Measurements from ENCODE around the gene QSOX2. TPM values are rescaled to one million over a fixed set of nuclear protein-coding genes. Genes with fewer than 3 reads are reported as not detected.

The QSOX2 gene
- total RNA-seq, 4 donors from 2014 or later = 5.6 to 18.5 (median 6.6) TPM

DNA sequence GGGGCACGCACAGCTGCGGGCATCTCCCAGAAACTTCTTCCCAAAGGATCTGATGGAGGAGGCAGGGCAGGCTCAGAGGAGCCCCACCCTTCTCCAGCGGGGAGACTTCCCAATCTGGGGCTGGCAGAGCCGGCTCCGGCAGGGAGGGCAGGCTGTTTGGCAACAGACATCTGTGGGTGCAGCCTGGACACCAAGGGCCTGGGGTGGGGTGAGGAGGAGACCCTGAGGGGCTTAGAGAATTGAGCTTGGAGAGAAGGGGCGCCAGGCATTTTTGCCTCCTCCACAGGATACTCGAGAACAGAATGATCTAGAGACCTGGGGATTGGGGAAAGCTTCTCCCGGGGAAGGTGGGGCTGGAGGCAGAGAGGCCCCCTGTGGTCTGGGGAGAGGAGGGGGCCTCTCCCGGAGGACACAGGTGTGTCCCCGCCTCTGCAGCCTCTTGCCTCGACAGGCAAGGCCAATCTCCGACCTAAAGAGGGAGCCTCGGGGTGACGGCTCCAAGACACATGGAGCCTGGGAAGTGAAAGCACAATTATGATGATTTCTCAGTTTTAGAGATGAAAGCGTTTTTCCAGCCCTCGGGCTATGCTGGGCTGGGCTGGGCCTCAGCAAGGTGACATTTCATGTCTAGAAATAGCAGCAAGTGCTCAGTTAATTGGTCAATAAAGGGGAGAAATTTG, 49.1 kb downstream of the QSOX2 start:
- DNase-seq (ENCODE audit: low spot score) (no peak), ATAC-seq (ENCODE audit: low FRiP score) (no peak)
- TF ChIP-seq, protein P1, sequence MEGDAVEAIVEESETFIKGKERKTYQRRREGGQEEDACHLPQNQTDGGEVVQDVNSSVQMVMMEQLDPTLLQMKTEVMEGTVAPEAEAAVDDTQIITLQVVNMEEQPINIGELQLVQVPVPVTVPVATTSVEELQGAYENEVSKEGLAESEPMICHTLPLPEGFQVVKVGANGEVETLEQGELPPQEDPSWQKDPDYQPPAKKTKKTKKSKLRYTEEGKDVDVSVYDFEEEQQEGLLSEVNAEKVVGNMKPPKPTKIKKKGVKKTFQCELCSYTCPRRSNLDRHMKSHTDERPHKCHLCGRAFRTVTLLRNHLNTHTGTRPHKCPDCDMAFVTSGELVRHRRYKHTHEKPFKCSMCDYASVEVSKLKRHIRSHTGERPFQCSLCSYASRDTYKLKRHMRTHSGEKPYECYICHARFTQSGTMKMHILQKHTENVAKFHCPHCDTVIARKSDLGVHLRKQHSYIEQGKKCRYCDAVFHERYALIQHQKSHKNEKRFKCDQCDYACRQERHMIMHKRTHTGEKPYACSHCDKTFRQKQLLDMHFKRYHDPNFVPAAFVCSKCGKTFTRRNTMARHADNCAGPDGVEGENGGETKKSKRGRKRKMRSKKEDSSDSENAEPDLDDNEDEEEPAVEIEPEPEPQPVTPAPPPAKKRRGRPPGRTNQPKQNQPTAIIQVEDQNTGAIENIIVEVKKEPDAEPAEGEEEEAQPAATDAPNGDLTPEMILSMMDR (IDR thresholded peaks at IDR 0.05) = no peak

DNA sequence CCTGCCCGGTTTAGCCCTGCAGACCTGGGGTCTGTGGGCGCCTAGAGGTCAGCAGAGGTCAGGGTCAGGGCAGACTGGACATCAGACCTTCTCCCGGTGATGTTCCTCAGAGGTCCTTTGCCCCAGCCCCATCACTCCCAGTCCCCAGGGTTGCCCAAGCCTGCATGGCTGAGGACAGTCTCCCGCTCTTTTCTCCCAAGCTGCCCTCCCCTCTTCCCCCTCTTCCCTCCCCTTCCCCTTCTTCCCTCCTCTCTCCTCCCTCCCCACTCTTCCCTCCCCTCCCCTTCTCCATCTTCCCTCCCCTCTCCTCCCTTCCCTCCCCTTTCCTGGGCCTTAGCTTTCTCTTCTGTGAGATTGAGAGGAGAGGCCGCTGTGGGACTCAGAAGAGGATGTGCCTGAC, 51.1 kb downstream of the QSOX2 start:
- no peak for ATAC-seq (ENCODE audit: low FRiP score)
- DNase-seq (ENCODE audit: low spot score) = no peak
- TF ChIP-seq, protein P1 (IDR thresholded peaks at IDR 0.05) = no peak

DNA sequence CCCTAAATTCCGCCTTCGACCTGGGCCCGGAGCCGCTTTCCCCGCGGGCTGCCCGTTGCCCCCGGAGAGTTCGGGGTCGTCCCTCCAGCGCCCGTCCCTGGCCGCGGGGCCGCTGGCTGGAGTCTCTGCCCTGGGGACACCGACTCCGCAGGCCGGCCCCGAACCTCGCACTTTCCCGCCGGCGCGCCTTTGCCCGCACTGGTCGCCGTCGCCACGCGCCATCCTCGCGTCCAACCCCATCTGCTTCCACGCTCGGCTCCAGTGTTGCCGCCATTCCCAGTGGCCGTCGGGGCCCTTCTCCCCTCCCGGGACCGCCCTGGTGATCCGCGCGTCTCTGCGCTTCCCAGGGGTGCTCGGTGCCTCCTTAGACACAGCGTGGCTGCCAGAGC, 51.7 kb downstream of the QSOX2 start:
- DNase-seq (ENCODE audit: low spot score) = no peak
- TF ChIP-seq, protein P1 (IDR thresholded peaks at IDR 0.05) = no peak
- no peak for ATAC-seq (ENCODE audit: low FRiP score)

DNA sequence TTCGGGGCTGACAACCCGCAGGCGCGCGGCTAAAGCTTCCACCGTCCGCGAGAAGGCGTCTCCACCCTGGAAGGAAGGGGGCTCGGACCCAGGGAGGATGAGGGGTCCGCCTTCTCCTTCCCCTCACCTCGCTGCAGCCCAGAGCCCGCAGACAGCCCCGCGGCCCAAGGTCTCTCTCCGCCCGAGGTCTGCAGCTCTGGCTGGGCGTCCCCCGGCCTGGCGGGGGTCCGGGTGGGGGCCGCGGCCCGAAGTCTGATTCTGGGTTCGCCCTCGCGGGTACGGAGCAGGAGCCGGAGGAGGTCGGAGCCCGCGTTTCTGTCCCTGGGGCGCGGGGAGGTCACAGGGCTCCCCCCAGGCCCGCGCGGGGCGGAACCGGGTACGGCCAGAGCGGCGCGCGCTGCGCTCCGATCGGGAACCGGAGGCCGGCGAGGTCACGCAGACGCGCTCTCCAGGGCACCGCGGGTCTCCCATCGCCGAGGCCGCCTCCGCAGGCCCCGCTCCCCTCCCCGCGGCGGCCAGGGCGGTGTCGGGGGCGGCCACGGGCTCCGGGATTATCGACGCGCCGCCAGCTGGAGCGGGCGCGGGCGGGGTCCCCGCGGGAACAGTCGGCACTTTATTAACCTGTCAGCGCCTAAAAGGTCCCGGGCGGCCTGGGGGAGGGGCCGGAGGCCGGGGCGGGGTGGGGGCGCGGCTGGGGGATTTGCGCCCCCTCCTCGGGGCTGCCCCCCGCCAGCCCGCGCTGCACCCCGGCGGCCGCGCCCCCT, 52.3 kb downstream of the QSOX2 start:
- DNase-seq (ENCODE audit: low spot score) (no peak), ATAC-seq (ENCODE audit: low FRiP score) (no peak)
- TF ChIP-seq, protein P1 (IDR thresholded peaks at IDR 0.05) = no peak

DNA sequence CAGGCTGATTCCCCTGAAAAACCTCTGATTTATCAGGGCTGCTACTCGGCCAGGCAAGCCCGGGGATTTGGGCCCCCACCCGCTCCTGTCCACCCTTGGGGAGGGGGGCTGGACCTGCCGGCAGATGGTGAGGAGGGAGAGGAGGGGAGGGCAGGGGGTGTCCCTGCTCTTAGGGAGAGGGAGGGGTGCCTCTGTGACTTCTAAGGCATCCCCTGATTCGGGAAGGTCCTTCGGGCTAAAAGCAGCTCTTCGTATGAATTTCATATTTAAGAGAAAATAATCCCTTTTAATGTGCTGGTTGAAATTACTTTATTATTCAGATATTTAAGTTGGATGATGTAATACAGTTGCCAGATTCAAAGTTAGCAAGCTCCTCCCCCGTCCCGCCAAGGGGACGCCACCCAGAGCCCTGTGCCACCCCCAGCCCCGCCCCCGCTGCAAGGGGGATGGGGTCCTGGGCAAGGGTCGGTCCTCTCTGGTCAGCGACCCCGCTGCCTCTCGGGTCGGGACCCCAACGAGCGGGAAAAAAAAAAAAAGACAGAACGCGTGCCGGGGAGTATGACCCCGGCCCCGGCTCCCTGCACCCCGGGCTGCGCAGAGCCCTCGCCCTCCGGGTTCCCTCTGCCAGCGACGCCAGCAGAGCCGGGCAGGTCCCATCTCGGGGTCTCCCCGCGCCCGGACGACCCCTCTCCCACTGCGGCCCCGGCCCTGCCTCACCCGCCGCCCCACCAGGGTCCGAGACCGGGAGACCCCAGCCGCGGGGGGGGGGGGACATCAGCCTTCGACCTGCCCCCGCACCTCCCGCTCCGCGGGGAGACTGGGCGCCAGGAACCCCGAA, 53.1 kb downstream of the QSOX2 start:
- DNase-seq (ENCODE audit: low spot score) = no peak
- no peak for ATAC-seq (ENCODE audit: low FRiP score)

DNA sequence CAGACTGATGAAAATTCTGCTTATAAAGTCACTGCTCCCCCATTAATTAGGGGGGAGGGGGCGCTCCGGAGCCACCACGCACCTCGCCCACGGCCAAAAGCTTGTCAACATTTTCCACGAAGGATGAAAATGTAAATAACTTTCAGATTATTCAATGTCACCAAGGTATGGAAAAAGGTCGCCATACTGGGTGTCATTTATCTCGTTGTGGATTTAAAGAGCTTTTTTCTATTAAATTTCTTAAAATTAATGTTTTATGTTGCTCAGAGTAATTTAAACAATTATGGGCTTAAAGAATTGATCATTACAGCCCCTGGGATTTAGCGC, 53.7 kb downstream of the QSOX2 start:
- ATAC-seq (ENCODE audit: low FRiP score) (no peak), DNase-seq (ENCODE audit: low spot score) (no peak)
- TF ChIP-seq, protein P1 (IDR thresholded peaks at IDR 0.05) = no peak

More for the DNA sequence above, 53.1 kb downstream of the QSOX2 start:
- TF ChIP-seq, protein P1 (IDR thresholded peaks at IDR 0.05) = no peak
